Fibroblast of peridontal ligament (primary cell): ENCODE measurements around the gene PSMB1.

Experiments
- DNase-seq: peaks from one replicate; pipeline ENCODE4 v3.0.0-alpha.2; 2010; ENCODE audit errors: extremely low read depth

Gene PSMB1

GRCh38 chr6:170552765-170553533 is at the start of gene PSMB1:
PSMB1 (minus strand) TSS chr6:170553307; CDS start chr6:170553242, 65 bp downstream.
- peak; percentile 96 for DNase-seq

- no peak for DNase-seq
Observed at GRCh38 chr6:170597278-170597677, 44.2 kb upstream of the PSMB1 start.

- DNase-seq = no peak
Observed at GRCh38 chr6:170596426-170596825, 43.3 kb upstream of the PSMB1 start.

GRCh38 chr6:170590725-170591124 is 37.6 kb upstream of the PSMB1 start:
- DNase-seq = no peak

- DNase-seq = peak; percentile 1
Observed at GRCh38 chr6:170584954-170585498, 31.9 kb upstream of the PSMB1 start.

GRCh38 chr6:170584181-170584953 is 31.3 kb upstream of the PSMB1 start, which contains the start of gene PDCD2:
PDCD2 (minus strand) TSS chr6:170584637; CDS start chr6:170584581, 56 bp downstream.
- peak; percentile 82 for DNase-seq

- DNase-seq = peak; percentile 8
Observed at GRCh38 chr6:170583756-170584180, 30.7 kb upstream of the PSMB1 start.

- no peak for DNase-seq
Observed at GRCh38 chr6:170578909-170579308, 25.8 kb upstream of the PSMB1 start.

GRCh38 chr6:170575250-170575649 is 22.1 kb upstream of the PSMB1 start:
- no peak for DNase-seq

GRCh38 chr6:170572704-170573466 is 19.8 kb upstream of the PSMB1 start:
- DNase-seq = no peak

- no peak for DNase-seq
Observed at GRCh38 chr6:170564936-170565530, 11.9 kb upstream of the PSMB1 start.

- DNase-seq = no peak
Observed at GRCh38 chr6:170561555-170561954, 8.4 kb upstream of the PSMB1 start.

- DNase-seq = no peak
Observed at GRCh38 chr6:170555305-170555704, 2.2 kb upstream of the PSMB1 start.

- DNase-seq = no peak
Observed at GRCh38 chr6:170554796-170555137, 1.7 kb upstream of the PSMB1 start.

- DNase-seq = peak; percentile 99
Observed at GRCh38 chr6:170554013-170554795, 1.1 kb upstream of the PSMB1 start, which contains the start of gene TBP. TBP (plus strand) TSS chr6:170554369; CDS start chr6:170557030, 2,661 bp downstream.

GRCh38 chr6:170553534-170554012 is 466 bp upstream of the PSMB1 start:
- DNase-seq = no peak

- no peak for DNase-seq
Observed at GRCh38 chr6:170545405-170545804, 7.7 kb downstream of the PSMB1 start.

- no peak for DNase-seq
Observed at GRCh38 chr6:170542031-170542719, 10.9 kb downstream of the PSMB1 start.

GRCh38 chr6:170537329-170537728 is 15.8 kb downstream of the PSMB1 start:
- DNase-seq = no peak

GRCh38 chr6:170536671-170537070 is 16.4 kb downstream of the PSMB1 start:
- DNase-seq = no peak
